Measurements from ENCODE around the gene KDM5D.

The KDM5D gene

GRCh38 chrY:19744381-19745378 is at the start of gene KDM5D:
TSS of gene KDM5D (minus strand) at chrY:19744726. CDS start at chrY:19744534, 192 bp downstream.
- peak in 1 of 2 donors; percentile 28 for DNase-seq (ENCODE audit: low read depth in 2 of 2)

- DNase-seq (ENCODE audit: low read depth in 2 of 2), result no peak
These were observed 23.8 kb upstream of the KDM5D start for GRCh38 chrY:19768375-19768774.

DNA sequence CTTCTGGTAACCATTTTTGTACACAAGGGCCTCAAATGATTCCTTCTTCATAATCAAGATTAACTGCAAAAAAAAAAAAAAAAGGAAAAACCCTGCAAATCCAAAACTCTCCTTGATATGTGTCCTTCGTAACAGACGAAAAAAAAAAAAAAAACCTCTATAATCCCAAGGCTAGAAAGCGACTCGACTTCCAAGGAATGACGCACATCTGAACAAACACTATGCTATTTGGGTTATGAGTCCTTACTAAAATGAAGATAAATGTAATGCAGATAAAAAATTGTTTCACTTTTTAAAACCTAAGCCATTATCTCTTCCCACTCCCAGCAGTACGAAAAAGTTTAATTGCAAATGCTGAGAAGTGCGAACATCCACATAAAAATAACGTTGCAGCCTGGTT is 1.2 kb downstream of the KDM5D start:
- DNase-seq (ENCODE audit: low read depth in 2 of 2), result no peak

DNA sequence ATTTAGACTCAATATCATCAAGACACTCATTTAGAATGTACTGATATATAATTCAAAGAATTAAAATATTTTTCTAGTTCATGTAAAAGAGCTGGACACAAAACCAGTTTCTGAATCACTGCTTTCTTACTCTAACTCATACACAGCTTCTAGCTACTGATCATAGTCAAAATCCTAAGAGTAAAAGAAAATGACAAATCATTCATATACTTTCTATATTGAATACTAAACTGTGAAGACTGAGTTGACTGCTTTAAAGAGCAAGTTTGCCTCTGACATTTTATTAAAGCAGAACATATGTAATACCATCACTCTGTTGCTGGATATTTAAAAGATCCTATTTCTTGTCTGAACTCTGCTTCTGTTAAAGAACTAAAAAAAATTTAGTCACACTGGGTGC is 2.4 kb downstream of the KDM5D start:
- DNase-seq (ENCODE audit: low read depth in 2 of 2), result no peak

- no peak for DNase-seq (ENCODE audit: low read depth in 2 of 2)
These were observed 10.1 kb downstream of the KDM5D start for GRCh38 chrY:19734425-19734824.

DNA sequence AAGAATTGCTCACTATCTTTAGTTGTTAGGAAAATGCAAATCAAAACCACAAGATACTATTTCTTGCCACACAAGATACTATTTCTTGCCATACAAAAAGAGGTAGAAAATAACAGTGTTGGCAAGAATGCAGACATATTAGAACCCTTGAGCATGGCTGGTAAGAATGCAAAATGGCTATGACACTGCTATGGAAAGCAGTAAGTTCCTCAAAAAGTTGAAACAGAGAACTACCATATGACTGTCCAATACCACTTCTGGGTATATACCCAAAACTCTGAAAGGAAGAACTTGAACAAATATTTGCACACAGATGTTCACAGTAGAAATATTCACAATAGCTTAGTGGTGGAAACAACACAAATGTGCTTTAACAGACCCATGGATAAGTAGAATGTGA is 26.6 kb downstream of the KDM5D start:
- DNase-seq (ENCODE audit: low read depth in 2 of 2), result no peak

DNA sequence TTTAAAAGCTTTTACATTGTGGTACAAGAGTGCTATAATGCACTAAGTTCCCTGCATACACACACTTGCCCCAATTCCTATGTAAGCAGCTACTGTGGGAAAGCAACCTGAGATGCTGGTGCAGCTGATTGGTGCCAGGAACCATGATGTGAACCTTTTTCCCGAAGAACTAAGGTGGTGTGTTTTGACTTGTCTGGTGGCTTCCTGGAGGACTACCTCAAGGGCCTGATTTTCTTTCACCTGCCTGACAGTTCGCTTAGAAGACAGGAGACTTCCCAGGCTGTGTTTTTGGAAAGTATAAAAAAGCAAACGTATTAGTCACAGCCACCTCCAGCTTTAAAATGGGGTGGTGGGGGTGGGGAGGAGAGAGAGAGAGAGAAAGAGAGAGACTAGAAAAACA is 27.4 kb downstream of the KDM5D start:
- no peak for DNase-seq (ENCODE audit: low read depth in 2 of 2)

DNA sequence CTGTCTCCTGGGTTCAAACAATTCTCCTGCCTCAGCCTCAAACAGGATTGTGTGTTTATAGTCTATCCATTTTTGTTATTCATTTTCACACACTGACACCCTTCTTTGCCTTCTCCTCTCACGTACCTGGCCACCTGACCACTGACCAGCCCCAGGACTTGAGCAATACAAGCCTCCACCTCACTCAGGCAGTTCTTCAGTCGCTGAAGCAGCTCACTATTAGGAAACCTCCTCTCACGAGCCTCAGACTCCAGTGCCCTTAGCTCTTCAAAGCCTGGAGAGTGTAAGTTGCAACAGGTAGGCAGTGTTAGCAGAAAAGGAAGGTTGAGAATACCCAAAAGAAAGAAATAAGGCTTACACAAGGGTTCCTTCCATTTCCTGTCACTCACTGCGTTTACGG is 29.3 kb downstream of the KDM5D start:
- DNase-seq (ENCODE audit: low read depth in 2 of 2), result no peak

DNA sequence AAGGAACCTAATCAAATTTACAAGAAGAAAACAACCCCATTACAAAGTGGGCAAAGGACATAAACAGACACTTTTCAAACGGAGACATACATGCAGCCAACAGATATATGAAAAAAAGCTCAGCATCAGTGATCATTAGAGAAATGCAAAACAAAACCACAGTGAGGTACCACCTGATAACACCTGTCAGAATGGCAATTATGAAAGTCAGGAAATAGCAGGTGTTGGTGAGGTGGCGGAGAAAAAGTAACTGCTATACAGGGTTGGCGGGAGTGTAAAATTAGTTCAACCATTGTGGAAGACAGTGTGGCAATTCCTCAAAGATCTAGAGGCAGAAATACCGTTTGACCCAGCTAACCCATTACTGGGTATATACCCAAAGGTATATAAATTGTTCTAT is 31.1 kb downstream of the KDM5D start:
- no peak for DNase-seq (ENCODE audit: low read depth in 2 of 2)

- no peak for DNase-seq (ENCODE audit: low read depth in 2 of 2)
These were observed 38.3 kb downstream of the KDM5D start for GRCh38 chrY:19706273-19706672.

GRCh38 chrY:19698495-19698894 is 46.0 kb downstream of the KDM5D start:
- DNase-seq (ENCODE audit: low read depth in 2 of 2), result no peak

GRCh38 chrY:19680821-19681220 is 63.7 kb downstream of the KDM5D start:
- no peak for DNase-seq (ENCODE audit: low read depth in 2 of 2)
